PC-9 (cell line): ENCODE data around the gene ARPP21.

Experiments
- CTCF ChIP-seq: fragments of 200-600 bp; sonication (generic); conservative IDR thresholded peaks from 2 replicates; pipeline ENCODE4 v1.6.1; 2017; ENCODE audit warnings: mixed run types, antibody characterized with exemption, mild to moderate bottlenecking, moderate library complexity
- EZH2 ChIP-seq: fragments of 200-600 bp; sonication (generic); IDR thresholded peaks from 2 replicates; pipeline ENCODE4 v1.8.0; 2017; ENCODE audit warnings: antibody characterized with exemption, low read depth

GRCh38 chr3:35633332-35634124 is 5.8 kb upstream of the ARPP21 start:
- TF ChIP-seq CTCF = no peak
- no peak for TF ChIP-seq EZH2
